NCI-H526 (cell line): ENCODE data around the gene KCNAB2.

ENCODE experiments used
- DNase-seq, 2 experiments: peaks; one replicate each; lab custom pipeline; 2025; lab: John Stamatoyannopoulos, UW

Gene KCNAB2

GRCh38 chr1:6097117-6097595 is 51.5 kb downstream of the KCNAB2 start:
- no peak for DNase-seq

- no peak for DNase-seq
Observed at GRCh38 chr1:6097824-6098223, 52.1 kb downstream of the KCNAB2 start.

GRCh38 chr1:6098303-6099215 is 52.9 kb downstream of the KCNAB2 start:
- DNase-seq: no peak

GRCh38 chr1:6099297-6099696 is 53.6 kb downstream of the KCNAB2 start:
- DNase-seq: no peak

- DNase-seq: peak in 1 of 2 experiments; percentile 44
Observed at GRCh38 chr1:6099787-6100765, 54.4 kb downstream of the KCNAB2 start.

- DNase-seq: no peak
Observed at GRCh38 chr1:6100861-6101783, 55.4 kb downstream of the KCNAB2 start.

GRCh38 chr1:6101826-6102531 is 56.3 kb downstream of the KCNAB2 start:
- DNase-seq: no peak

GRCh38 chr1:6102532-6102845 is 56.8 kb downstream of the KCNAB2 start:
- no peak for DNase-seq

- DNase-seq: no peak
Observed at GRCh38 chr1:6103111-6103853, 57.6 kb downstream of the KCNAB2 start.

GRCh38 chr1:6103854-6104530 is 58.3 kb downstream of the KCNAB2 start:
- DNase-seq: no peak

GRCh38 chr1:6104631-6105030 is 58.9 kb downstream of the KCNAB2 start:
- DNase-seq: no peak

- peak in 1 of 2 experiments; percentile 82 for DNase-seq
Observed at GRCh38 chr1:6105218-6105679, 59.6 kb downstream of the KCNAB2 start.

GRCh38 chr1:6105763-6106162 is 60.1 kb downstream of the KCNAB2 start:
- DNase-seq: peak in 1 of 2 experiments; percentile 35

GRCh38 chr1:6106321-6106731 is 60.6 kb downstream of the KCNAB2 start:
- no peak for DNase-seq

- no peak for DNase-seq
Observed at GRCh38 chr1:6106977-6107376, 61.3 kb downstream of the KCNAB2 start.

- DNase-seq: no peak
Observed at GRCh38 chr1:6107409-6108356, 62.0 kb downstream of the KCNAB2 start.

- DNase-seq: no peak
Observed at GRCh38 chr1:6108476-6108875, 62.8 kb downstream of the KCNAB2 start.

GRCh38 chr1:6108937-6109614 is 63.4 kb downstream of the KCNAB2 start:
- peak; percentile 50 to 82 for DNase-seq
